ENCODE measurements around the gene B3GALNT2. TPM values are rescaled to one million over a fixed set of nuclear protein-coding genes. Genes with fewer than 3 reads are reported as not detected.
A peak's percentile ranks its signal among the peaks of the same experiment; 100 is the strongest.
"Not testable (repeated sequence)": the region's sequence is repeated elsewhere in the genome, so short reads cannot be mapped to it uniquely, and the experiment has no call there.

Gene B3GALNT2
- total RNA-seq, 1 donor from 2014 or later: 13.0 TPM

- DNase-seq (ENCODE audit: low spot score) (no peak), ATAC-seq (no peak)
- intact Hi-C loops (cut with DNase I): loop anchor here (10.0 kb wide), 1 partner anchor 274 kb away; no protein-coding TSS in a partner anchor
Measured at GRCh38 chr1:235510823-235511222, 6.6 kb upstream of the B3GALNT2 start.

DNA sequence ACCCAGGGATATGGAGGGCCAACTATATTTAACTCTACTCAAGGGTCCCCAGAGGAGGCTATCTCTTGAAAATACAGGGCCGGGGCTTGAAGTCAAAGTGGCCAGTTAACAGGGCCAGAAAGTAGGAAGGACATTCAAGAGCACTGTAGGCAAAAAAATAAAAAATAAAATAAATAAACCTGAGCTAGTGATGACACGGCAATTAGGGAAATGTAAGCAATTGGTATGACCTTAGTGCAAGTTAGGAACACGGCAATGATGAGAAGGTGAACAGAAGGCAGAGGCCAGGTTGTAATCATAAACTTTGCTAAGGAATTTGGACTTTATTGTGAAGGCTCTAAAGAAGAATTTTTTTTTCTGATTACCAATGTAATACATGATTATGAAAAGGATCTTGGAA lies 3.4 kb upstream of the B3GALNT2 start:
- intact Hi-C loops (cut with DNase I): no loop called here
- no peak for ATAC-seq

GRCh38 chr1:235504494-235505222 lies 406 bp upstream of the B3GALNT2 start:
- ATAC-seq (peak; percentile 97), DNase-seq (ENCODE audit: low spot score) (peak; percentile 100)
- intact Hi-C loops (cut with DNase I): no loop called here

More for the DNA sequence above, 3.4 kb upstream of the B3GALNT2 start:
- DNase-seq (ENCODE audit: low spot score): no peak

DNA sequence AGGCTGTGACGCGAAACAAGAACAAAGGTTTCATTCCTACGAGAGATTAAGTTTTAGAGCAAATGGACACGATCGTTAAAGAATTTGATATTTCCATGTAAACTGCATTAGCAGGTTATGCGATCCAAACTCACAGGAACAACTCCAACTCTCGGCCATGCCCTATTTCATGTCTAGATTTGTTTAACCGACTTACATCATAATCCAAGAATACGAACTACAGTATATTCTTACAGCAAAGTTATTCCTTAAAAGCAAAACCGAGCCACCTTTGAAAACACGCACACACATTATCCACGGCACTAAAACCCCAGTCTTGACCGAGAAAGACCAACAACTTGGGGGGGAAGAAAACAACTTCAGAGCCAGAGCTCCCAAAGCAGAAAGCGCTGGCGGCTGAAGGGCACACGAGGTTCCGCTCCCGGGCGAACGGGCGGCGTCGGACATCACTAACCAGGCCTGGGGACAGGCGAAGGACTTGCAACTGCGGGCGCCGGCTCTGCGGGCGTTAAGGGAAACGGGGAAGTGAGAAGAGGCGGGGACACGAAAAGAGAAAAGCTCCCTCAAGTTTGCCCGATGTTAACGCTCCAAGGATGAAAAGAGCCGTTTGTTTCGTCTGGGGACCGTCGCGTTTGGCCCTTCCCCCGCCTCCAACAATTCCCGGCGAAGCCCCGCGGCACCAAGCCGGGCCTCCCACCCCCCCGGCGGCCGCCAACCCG lies 690 bp downstream of the B3GALNT2 start:
- ATAC-seq (no peak), DNase-seq (ENCODE audit: low spot score) (peak; percentile 73)
- intact Hi-C loops (cut with DNase I): no loop called here

DNA sequence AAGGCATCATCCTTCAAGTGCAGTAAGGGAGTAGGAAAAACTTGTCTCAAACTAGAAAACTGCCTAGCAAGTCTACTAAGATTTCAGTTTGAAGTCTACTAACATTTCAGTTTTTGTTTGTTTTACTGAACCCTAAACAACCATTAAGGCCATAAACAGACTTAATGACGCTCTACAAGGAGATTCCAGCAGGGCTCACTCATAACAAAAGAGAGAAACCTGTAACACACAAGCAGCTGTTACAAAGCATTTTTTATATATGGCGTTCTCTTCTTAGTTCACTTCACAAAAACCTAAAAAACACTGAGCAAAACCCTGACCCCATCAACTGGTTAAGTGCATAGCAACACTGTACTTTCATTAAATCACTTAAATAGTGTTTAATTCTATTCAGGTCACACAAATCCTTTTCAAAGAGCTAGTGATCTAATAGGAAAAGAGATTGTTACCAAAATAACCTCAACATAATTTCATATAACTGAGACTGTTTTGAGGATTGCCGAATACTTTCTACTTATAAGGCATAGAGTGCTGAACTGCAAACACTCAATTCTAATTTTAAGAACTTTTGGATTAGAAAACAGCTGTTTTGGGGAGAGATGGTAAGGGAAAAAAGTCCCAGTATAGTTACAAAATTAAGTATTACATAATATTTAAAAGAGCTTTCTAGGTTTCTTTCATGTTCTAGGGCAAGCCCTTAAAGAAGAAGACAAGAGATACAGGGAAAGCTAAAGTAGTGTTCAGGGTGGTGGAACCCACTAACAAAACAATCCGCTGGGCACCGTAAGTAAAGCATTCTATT lies 1.4 kb downstream of the B3GALNT2 start:
- no peak for DNase-seq (ENCODE audit: low spot score)
- intact Hi-C loops (cut with DNase I): no loop called here
- no peak for ATAC-seq

DNA sequence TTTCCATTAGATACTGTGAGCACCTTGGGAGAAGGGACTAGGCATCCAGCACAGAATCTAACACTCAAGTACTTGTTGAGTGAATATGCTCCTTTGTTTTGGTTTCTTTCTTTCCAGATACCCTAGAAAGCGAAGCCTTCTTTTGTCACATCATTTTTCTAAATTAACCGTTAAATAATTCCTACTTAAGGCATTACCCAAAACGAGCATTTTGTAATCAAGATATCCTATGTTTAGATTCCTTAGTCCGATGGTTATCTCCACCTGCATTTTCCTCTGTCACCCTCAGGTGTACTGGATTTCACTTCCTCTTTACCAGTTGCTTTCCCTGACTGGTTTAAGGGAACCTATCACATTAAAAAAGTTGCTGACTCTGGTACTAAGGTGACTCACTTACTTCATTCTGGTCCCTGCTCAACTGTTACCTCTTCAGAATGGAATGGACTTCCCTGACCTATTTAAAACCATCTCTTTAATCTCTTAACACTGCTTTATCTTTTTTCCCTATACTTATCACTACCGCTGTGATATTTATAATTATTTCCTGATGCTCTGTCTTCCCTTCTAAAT lies 3.2 kb downstream of the B3GALNT2 start:
- intact Hi-C loops (cut with DNase I): no loop called here
- DNase-seq (ENCODE audit: low spot score) (no peak), ATAC-seq (no peak)

- no peak for ATAC-seq
Measured at GRCh38 chr1:235495551-235495950, 8.7 kb downstream of the B3GALNT2 start.

DNA sequence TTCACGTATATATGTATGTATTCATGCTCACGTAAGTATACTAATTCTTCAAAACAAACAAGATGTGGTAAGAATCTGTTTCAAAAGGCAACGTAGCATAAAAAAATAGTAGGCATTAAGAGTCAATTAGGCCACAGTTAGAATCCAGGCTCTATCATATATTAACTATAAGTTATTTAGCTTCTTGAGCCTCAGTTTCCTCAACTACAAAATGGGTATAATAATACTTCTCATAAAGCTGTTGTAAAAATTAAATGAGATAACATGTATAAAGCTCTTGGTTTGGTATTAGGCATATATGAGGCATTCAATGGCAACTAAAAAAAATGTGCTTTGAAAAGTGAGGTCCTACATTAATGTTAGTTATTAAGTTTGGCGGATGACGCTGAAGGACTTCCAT lies 9.2 kb downstream of the B3GALNT2 start:
- intact Hi-C loops (cut with DNase I): no loop called here
- no peak for ATAC-seq
- no peak for DNase-seq (ENCODE audit: low spot score)

More at GRCh38 chr1:235495551-235495950, 8.7 kb downstream of the B3GALNT2 start:
- intact Hi-C loops (cut with DNase I): no loop called here
- DNase-seq (ENCODE audit: low spot score): no peak

DNA sequence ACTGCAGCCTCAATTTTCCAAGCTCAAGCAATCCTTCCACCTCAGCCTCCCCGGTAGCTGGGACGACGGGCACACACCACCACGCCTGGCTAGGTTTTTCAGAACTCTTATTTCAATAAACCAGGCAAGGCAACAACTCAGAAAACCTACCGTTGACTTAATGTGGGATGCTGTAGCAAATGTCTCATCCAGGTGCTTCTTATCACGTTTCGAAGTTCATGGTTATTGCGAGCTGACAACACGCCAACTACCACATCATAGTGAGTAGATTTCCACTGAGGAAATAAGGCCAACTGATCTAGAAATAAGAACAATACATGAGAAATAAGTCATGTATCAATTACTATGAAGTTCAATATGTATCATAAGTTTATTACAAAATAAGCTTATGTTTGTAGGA lies 9.7 kb downstream of the B3GALNT2 start:
- DNase-seq (ENCODE audit: low spot score) (no peak), ATAC-seq (no peak)
- intact Hi-C loops (cut with DNase I): no loop called here

GRCh38 chr1:235491644-235492043 lies 12.6 kb downstream of the B3GALNT2 start:
- ATAC-seq: no peak
- no peak for DNase-seq (ENCODE audit: low spot score)
- intact Hi-C loops (cut with DNase I): no loop called here

GRCh38 chr1:235486321-235486720 lies 17.9 kb downstream of the B3GALNT2 start:
- intact Hi-C loops (cut with DNase I): no loop called here
- ATAC-seq (no peak), DNase-seq (ENCODE audit: low spot score) (no peak)

GRCh38 chr1:235485558-235485957 lies 18.7 kb downstream of the B3GALNT2 start:
- intact Hi-C loops (cut with DNase I): no loop called here

DNA sequence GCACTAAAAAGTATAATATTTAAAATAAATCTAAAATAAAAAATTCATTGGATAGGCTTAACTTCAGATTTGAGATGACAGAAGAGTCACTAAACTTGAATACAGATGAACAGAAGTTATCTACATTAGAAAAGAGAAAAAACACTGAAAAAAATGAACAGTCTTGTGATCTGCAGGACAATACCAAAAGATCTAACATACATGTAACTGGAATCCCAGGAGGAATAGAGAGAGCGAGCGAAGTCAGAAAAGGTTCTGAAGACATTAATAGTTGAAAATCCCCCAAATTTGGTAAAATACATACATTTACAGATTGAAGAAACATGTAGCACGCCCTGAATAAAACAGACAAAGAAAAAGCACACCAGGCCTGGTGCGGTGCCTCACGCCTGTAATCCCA lies 21.2 kb downstream of the B3GALNT2 start:
- intact Hi-C loops (cut with DNase I): no loop called here
- DNase-seq (ENCODE audit: low spot score) (no peak), ATAC-seq (no peak)

More at GRCh38 chr1:235485558-235485957, 18.7 kb downstream of the B3GALNT2 start:
- DNase-seq (ENCODE audit: low spot score) (no peak), ATAC-seq (no peak)

DNA sequence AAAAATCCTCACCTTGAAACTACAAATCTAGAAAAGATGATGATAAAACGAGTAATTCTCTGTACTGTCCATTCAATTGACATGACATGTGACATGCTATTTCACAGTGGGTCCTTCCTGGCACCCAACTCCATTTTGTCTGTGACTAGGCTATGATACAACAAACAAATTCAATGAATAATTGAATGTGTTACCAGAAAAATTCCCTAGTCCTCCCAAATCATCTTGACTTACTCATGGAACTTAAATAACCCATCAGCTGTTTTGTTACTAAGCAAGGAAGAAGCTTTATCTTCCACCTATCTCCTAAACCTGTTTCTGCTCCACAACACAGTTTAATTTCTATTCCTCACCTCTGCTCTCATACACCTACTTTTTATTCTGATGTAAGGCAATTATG lies 30.4 kb downstream of the B3GALNT2 start:
- DNase-seq (ENCODE audit: low spot score): no peak
- ATAC-seq: no peak
- intact Hi-C loops (cut with DNase I): no loop called here

GRCh38 chr1:235470741-235471439 lies 33.4 kb downstream of the B3GALNT2 start:
- DNase-seq (ENCODE audit: low spot score) (no peak), ATAC-seq (no peak)
- intact Hi-C loops (cut with DNase I): no loop called here

GRCh38 chr1:235469897-235470296 lies 34.4 kb downstream of the B3GALNT2 start:
- ATAC-seq; DNase-seq (ENCODE audit: low spot score); intact Hi-C loops (cut with DNase I): not testable (repeated sequence)

DNA sequence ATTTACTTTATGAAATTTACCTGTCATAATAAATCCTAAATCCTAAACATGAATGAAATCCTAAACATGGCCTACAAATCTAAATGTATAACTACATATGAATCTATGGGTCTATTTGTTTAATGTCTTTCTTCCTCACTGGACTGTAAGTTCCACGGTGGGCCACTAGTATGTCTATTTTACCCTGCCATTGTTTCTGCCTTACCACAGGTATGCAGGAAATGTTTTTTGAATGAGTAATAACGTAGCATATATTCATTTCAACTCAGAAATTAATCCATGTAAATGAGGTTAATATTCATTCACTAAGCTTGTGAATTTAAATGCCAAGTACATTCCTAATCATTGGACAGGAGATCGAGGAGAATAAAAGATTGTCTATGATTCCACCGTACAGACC lies 35.3 kb downstream of the B3GALNT2 start:
- no peak for ATAC-seq
- DNase-seq (ENCODE audit: low spot score): no peak
- intact Hi-C loops (cut with DNase I): no loop called here

DNA sequence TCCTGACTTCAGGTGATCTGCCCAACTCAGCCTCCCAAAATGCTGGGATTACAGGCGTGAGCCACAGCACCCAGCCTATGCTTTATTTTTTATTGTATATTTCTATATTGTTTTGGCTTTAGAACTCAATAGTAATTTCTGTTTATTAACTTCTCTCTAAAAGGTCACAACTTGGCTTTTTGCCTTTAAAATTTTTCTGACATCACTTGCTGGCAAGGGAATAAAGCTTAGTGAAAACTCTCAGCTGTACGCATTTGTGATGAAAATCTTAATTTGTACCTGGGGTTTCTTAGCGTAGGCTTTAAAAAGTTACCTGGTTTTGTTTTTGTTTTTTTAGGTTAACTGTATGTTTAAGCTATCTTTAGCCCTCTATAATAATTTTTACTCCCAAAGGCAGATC lies 36.2 kb downstream of the B3GALNT2 start:
- intact Hi-C loops (cut with DNase I): no loop called here
- ATAC-seq (no peak), DNase-seq (ENCODE audit: low spot score) (no peak)

GRCh38 chr1:235465066-235465465 lies 39.2 kb downstream of the B3GALNT2 start:
- ATAC-seq (no peak), DNase-seq (ENCODE audit: low spot score) (no peak)
- intact Hi-C loops (cut with DNase I): no loop called here
